ENCODE data around the gene FBXO7. TPM values are rescaled to one million over a fixed set of nuclear protein-coding genes. Genes with fewer than 3 reads are reported as not detected.

FBXO7 gene
- total RNA-seq, 1 donor from 2014 or later, result 75.6 TPM

DNA sequence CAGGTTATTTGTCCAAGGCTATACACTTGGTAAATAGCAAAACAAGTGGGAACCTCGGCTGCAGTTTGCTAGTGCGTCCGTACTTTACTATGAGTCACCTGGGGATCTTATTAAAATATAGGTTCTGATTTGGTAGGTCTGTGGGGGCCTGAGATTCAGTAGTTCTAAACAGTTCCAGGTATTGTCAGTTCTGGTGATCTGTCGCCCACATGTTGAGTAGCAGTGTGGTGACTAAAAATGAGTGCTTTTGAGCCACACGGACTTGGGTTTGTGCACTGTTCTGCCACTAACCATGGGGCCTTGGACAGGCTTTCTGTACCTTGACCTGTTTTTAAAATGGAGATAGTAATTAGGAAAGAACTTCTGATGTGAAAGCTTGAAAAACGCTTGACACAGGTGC lies 15.7 kb downstream of the FBXO7 start:
- DNase-seq (ENCODE audit: low spot score), result no peak

DNA sequence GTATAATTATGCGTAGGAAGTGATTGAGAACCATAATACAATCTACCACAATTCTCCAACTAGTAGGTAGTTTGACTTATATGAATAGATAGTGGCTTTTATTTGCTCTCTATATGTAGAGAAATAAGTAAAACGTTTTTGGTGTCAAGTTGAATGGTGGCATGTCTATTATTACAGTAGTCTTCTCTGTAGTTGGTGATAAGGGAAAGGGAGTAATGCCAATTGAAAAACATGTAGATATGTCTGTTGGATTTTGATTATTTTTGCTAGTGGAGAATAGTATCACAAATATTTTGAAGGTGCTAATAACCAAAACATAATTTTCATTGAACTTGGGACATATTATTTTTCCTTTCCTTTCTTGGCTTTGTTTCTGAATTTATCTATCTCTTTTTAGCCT lies 17.5 kb downstream of the FBXO7 start:
- no peak for DNase-seq (ENCODE audit: low spot score)

DNA sequence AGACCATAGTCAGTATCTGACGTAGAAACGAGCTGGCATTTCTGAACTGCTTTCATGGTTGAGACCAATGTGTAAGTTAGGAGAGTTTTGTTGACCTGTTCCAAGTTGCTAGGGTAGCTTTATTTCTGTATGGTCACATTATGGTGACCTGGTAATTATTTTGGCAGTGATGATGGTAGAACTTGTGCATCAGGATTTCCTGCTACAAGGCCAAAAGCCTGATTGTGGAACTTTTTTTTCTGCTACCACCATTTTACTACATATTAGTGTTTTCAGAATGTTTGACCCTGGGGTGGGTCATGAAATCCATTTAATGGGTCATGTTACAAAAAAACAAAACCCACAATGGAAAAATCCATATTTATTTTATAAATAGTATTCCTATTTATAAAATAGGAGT lies 18.9 kb downstream of the FBXO7 start:
- no peak for DNase-seq (ENCODE audit: low spot score)

DNA sequence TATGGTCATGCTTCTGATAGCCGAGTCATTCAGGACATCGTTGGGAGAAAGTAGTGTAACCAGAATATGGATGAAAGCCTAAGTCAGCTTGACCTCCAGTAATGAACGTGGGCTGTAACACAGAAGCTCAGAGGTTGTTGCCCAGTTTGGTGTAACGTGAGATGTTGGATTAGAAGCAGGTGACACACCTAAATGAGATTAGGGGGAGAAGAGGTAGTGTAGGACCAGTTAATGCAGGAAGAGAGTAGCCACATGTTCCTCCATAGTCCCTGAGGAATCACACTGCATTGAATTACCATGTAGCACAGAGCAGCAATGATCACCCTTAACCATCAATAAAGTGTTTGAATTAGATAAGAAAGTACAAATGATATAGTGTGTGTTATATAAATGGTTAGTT lies 20.4 kb downstream of the FBXO7 start:
- no peak for DNase-seq (ENCODE audit: low spot score)

DNA sequence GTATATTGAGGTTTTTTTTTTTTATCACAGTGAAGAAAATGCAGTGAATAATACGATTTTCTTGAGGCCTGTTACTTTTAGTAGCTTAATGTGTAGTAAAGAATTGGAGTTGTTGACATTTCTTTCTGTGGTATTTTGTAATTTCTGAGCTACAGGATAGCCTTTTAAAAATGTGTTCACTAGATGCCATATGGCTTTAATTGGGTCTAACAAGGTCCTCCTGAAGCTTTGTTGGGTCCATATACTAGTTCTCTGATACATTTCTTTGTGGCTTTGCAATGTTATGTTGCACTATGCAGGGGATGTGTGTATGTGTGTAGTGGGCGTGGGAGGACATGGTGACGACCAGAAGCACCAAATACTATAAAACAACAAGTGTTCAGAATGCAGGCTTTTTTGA lies 25.1 kb downstream of the FBXO7 start:
- DNase-seq (ENCODE audit: low spot score), result no peak

DNA sequence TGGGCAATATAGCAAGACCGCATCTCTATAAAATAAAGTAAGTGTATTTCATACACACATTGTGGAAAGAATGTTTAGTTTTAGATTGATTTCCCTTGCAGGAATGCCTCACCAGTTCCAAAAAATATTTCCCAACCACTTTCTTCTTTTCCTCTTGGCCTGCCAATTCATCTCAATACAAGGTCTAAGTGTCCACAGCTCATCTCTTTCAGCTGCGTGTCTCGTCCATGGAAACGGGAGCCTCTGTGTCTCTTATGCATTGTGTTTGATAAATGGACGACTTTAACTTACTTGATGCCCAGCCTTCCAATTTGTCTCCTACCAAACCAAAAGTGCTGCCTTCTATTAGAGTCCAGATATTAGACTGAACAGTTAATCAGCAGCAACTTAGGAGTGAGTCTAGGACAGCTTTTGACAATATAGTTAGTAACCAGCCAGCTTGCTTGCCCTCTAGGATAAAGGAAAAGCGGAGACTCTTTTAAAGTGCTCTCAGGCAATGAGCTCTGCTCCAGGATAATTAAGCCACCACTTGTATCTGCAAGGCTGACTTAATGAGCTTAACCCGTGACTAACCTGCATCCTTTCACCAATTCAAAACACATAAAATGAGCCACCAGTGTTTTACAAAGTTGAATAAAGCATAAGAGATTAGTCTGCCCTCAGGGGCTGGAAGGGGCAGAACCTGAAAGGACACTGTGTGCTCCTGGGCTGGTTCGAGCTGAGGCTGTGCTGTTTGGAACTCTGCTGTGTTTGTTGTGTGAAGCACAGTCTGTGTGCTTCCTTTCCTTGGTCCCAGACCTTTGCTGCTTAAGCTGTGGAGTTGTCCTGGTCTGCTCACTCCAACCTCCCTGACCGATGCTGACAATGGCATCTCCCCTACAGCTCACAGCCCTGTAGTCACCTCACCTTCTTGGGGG lies 27.5 kb downstream of the FBXO7 start:
- no peak for DNase-seq (ENCODE audit: low spot score)

DNA sequence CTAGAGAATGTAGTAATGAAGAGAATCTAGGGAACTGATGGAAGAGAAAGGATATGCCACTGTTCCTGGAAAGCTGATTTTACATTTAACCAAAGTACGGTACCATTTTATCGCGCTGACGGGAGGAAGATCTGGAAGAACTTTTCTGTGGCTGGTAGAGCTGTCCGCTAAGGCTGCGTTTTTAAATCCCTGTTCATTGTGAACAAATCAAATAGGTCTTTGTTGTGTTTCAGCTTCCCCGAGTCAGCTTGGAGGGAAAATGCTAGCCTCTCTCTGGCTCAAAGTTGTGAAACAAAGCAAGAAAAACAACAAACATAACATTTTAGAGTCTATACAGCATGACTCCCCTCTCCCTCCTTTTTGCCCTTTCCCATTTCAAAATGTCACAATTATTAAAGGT lies 34.4 kb downstream of the FBXO7 start:
- DNase-seq (ENCODE audit: low spot score), result no peak

DNA sequence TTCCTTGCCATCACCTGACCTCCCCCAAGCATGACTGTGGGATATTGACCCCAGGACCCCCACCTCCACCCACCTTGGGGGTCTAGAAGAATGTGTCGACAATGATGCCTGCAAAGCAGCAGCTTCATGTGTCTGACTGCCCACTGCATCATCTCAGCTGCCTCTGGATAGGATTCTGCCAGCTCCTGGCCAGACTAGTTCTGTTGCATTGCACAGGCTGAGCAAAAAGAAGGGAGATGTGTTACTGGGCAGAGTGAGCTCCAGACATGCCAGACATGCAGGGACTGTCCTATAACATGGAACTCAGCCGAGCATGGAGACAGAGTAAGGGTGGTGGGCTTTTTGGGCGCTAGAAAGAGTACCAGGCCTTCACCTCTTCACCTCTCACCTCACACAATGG lies 36.7 kb downstream of the FBXO7 start:
- DNase-seq (ENCODE audit: low spot score), result no peak

DNA sequence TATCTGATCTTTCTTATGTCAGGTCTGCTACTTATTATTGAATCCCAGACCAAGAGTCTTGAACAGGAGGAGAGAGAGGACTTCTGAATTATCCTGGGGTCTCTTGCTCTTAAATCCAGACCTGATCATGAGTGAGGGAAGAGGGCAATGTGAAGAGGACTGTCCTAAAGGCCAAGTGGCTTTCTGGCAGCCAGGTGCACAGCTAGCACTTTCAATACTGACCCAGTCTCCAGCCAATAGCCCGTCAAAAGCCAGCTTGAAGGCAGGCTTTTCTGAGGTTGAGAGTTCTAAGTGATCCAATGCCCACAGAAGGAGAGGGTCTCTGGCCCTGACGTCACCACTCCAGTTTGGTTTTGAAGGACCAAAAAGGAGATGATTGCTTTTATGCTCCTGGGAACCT lies 37.2 kb downstream of the FBXO7 start:
- DNase-seq (ENCODE audit: low spot score), result no peak

DNA sequence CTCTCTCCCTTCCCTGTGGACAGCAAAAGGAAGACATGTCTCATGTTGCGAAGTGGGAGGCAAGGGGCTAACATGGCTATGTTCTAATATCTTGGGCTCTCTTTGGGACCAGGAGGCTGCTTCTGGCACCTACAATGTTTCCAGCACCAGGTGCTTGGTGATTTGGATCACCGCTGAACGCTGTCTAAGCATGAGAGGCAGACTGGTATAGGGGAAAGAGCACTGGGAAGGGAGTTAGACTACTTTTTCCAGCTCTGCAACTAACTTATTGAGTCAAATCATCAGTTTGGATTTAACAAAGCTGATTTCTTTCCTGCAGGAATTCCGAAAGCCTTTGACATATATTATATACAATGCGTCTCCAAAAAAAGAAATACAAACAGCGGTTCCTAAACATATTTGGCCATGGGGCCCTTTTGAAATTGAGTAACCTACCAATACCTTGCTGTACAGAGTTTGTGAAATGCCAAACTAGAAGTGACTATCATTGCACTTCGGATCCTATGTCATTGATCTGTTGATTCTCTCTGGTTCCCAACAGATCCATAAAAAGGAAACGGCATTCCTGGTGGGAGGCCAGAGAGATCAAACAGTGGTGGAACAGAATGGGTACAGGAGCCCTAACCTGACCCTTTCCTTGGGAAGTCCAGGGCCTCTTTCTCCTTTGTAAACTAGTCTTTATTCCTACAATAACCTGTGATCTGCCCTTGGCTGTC lies 37.8 kb downstream of the FBXO7 start:
- no peak for DNase-seq (ENCODE audit: low spot score)

DNA sequence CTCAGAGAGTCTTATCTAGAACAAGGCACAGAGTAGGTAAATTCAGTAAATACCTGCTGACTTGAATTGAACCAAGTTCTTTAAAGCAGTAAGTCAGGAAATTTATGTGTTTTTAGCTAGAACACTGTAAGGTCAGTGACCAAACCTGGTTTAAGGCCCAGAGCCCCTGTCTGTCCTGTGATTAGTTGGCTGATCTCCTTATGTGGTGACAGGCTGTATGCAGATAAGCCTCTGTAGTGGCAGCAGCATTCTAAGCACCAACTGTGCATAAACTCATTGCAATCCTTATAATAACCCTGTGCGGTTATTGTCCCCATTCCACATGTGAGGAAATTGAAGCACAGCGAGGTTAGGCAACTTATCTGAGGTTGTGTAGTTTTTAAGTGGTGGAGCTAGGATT lies 40.5 kb downstream of the FBXO7 start:
- DNase-seq (ENCODE audit: low spot score), result no peak

DNA sequence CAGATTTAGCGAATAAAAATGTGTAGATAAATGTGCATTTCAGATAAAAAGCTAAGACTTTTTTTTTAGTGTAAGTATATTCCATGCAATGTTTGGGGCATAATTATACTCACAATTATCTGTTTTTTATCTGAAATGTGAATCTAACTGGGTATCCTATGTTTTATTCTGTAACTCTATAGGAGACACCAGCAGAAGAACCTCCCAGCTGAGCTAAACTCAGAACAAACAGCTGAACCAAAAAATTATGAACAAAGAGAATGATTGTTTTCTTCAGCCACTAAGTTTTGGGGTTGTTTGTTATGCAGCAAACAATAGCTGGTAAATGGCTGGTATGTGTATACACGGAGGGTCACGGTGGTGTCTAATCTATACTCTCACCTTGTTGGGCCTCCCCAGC lies 42.9 kb downstream of the FBXO7 start:
- no peak for DNase-seq (ENCODE audit: low spot score)

DNA sequence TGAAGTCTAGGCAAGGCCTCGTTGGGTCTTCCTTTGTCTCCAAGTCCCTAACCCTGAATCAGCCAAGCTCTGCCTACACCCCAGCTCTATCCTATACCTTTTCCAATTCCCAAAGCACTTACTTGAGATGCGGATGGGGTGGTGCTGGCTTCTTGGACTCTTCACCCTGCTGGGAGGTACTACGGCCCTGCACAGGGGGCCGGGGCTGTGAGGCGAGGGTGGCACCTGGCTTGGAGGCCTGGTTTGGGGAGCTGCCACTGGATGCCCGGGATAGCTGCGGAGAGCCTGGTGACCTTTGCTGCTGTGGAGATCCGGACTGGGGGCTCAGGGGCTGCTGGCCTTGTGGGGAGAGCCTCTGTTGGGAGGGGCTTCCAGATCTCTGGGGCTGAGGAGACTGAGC lies 43.3 kb downstream of the FBXO7 start:
- DNase-seq (ENCODE audit: low spot score), result no peak

DNA sequence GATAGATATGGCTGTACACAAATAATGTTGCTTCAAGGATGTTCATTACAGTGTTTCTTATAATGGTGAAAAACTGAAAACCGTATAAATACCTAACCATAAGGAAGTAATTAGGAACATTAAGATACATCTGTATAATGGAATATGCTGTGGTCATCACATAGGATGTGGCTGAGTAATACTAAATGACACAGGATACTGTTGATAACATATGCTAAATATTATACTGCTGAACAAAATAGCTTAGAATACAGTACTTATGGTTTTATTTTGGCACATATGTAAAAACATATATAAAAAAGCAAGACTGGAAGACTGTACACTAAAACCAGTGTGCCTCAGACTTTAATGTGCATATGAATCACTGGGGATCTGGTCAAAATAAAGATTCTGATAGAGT lies 43.8 kb downstream of the FBXO7 start:
- no peak for DNase-seq (ENCODE audit: low spot score)

DNA sequence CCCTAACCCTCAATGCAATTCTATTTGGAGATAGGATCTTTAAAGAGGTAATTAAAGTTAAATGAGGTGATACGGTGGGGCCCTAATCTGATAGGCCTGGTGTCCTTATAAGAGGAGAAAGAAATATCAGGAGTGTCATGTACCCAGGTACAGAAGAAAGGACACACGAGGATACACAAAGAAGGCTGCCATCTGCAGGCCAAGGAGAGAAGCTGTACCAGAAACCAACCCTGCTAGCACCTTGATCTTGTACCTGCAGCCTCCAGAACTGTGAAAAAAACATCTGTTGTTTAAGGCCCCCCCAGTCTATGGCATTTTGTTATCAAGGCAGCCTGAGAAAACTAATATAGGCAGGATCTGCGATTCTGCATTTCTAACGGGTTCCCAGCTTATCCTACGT lies 44.2 kb downstream of the FBXO7 start:
- DNase-seq (ENCODE audit: low spot score), result no peak

DNA sequence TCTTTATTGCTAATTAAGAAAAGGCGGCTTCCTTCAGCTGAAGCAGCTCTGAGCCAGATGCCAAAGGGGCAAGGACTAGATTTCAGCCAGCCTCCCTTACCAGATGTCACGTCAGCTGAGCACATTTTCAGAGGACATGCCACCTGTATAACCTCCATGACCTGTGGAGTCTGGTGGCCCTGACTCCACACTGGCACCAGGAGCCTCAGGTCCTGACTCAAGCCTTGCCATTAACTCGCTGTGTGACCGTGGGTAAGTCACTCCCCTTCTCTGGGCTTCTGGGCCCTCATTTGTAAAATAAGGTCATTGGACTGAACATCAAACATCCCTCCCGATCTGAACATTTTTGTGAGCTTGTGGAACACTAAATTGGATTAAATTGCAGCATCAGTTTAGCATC lies 46.0 kb downstream of the FBXO7 start:
- DNase-seq (ENCODE audit: low spot score), result no peak

DNA sequence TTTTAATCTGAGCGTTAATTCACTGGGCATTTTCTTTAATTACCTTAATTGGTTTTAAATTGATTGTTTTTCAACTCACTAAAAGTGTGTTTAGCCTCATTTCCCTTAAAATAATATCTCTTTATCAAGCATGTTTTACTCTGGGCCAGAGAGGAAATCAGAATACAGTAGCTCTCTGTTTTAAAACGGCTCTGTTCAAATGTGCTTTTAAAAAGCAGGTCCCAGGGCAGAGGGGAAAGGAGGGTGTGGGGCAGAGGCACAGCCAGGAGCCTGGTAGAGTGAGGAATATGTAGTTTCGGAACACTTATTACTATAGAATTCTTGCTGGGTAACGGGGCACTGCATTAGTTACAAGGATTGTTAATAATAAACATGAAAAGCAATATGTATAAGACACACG lies 47.6 kb downstream of the FBXO7 start:
- no peak for DNase-seq (ENCODE audit: low spot score)

DNA sequence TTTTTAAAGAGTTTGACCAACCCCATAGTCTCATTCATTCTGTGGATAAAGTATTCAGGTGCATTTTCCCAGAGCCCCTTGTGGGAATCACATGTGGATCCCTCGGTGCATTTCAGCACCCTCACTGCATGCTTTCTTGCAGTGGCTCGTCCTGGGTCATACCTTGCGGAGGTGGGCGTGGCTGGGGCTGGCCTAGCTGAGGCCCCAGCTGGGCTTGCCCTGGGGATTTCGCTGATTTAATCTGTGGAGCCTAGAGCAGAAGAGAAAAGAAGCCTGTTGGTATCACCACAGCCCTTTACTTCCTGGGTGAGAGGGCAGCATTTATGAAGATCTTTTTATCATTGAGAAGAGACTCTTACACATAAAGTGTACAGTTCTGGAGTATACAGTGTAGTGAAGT lies 53.1 kb downstream of the FBXO7 start:
- no peak for DNase-seq (ENCODE audit: low spot score)

DNA sequence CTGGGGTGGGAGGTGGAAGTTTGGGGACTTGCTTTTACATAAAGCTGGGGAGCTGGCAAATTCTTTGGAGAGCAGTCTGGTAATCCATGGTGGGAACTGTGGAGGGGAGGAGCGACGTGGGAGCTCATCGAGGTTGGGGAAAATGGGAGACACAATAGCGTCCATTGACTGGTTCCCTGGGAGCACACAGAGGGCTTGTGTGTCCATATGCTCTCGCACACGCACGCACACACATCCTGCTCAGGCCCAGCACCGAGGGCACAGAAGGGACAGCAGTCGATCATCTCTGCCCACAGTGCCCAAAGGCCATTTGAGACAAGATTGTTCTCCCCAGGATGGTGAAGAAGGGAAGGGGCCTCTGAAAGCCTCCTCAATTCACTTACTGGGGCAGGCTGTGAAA lies 53.7 kb downstream of the FBXO7 start:
- DNase-seq (ENCODE audit: low spot score), result no peak

DNA sequence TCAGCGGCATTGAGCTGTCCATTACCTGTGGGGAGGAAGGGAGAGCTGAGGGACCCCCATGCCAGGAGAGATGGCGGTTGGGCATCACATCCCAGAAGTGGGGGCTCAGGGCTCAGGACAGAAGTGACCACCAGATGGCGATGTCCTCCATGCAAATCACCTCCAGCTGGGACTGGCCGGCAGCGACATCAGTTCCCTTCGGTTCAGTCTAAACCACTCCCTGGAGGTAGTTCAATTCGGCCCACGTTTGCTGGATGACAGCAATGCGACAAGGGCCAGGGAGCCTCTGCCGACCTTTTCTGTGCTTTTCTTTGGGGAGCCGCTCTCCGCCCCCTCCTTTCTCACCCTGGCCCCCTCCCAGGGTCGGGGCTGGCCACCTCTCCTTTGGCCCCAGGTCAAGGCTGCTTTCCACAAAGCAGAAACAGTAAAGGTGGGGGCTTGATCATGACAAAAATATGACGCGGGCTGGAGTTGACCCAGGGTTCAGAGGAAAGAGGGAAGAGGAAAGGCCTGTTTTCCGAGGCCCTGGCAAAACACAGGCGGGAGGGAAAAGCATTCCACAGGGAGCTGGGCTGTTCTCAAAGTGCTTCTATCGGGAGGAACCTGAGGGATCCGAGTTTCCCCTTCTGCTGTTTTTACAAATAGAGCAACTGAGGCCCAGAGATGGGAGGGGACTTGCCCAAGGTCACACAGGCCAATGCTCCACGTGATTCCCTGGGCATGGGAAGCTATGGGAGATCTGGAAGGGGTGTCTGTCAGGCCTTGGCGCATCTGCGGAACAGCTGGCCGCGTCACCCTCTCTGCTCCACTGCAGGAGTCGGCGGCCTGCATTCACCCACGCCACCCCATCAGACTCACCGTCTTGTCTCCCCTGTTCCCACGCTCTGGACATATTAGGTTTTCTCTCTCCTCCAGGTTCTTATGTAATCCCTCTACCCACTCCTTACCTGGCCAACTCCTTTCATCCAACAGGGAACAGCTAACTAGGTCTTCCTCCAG lies 54.7 kb downstream of the FBXO7 start:
- peak; percentile 85 for DNase-seq (ENCODE audit: low spot score)

DNA sequence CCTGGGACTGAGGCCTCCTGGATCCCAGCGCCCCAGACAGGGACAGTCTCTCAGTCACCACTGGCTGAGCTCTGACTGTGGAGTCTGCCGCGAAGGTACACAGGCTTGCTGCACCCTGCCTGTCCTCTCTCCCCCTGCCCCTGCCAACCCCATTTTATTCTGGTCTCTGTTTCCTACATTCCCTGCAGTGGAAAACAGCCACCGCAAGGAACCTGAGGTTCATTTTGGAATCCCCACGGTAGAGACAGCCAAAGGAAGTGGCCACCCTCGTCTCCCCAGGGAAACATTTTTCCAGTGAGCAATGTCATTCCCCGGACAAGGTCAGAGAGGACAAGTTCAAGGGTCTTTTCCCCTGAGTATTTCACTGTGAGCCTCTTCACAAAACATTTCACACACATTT lies 56.6 kb downstream of the FBXO7 start:
- no peak for DNase-seq (ENCODE audit: low spot score)

Data from mucosa of gallbladder (tissue), 1 donor.